Astrocyte (in vitro differentiated cells and primary cell): ENCODE measurements around the gene NKAP. TPM values are rescaled to one million over a fixed set of nuclear protein-coding genes. Genes with fewer than 3 reads are reported as not detected.

Experiments used
- DNase-seq: peaks from one replicate; pipeline ENCODE4 v3.0.0-alpha.2; 2010; ENCODE audit warnings: low read depth
- FAIRE-seq: peaks from 2 replicates; lab custom pipeline; 2011; peaks lifted over from hg19 to GRCh38; lab: Jason Lieb, UNC
- H2AFZ ChIP-seq: 2 replicates; pipeline ENCODE4 v1.6.0; 2012; ENCODE audit warnings: low read depth, low read length, inconsistent platforms
- H3K27ac ChIP-seq: 2 replicates; pipeline ENCODE4 v1.5.1; 2011; ENCODE audit warnings: low read depth, low read length, inconsistent platforms
- H3K27me3 ChIP-seq: 2 replicates; pipeline ENCODE4 v1.6.0; 2011; ENCODE audit warnings: low read length, inconsistent platforms; ENCODE audit not compliant: insufficient read depth
- H3K36me3 ChIP-seq: 2 replicates; pipeline ENCODE4 v1.5.1; 2011; ENCODE audit warnings: low read length, inconsistent platforms; ENCODE audit not compliant: insufficient read depth
- H3K4me1 ChIP-seq: 2 replicates; pipeline ENCODE4 v1.5.1; 2011; ENCODE audit warnings: low read length, inconsistent platforms; ENCODE audit not compliant: insufficient read depth
- H3K4me2 ChIP-seq: 2 replicates; pipeline ENCODE4 v1.6.0; 2012; ENCODE audit warnings: low read length, inconsistent platforms
- H3K4me3 ChIP-seq: 2 replicates; pipeline ENCODE4 v1.5.1; 2011; ENCODE audit warnings: low read depth, mild to moderate bottlenecking, low read length, inconsistent platforms; ENCODE audit not compliant: insufficient read depth
- H3K79me2 ChIP-seq: 2 replicates; pipeline ENCODE4 v1.6.0; 2012; ENCODE audit warnings: mild to moderate bottlenecking, low read length, inconsistent platforms; ENCODE audit not compliant: insufficient read depth
- H3K9ac ChIP-seq: 2 replicates; pipeline ENCODE4 v1.6.0; 2012; ENCODE audit warnings: mild to moderate bottlenecking, low read length, inconsistent platforms
- H3K9me3 ChIP-seq: 2 replicates; pipeline ENCODE4 v1.5.1; 2012; ENCODE audit warnings: low read depth, mild to moderate bottlenecking, low read length, inconsistent platforms; ENCODE audit not compliant: insufficient read depth
- H4K20me1 ChIP-seq: 2 replicates; pipeline ENCODE4 v1.6.0; 2012; ENCODE audit warnings: low read length, inconsistent platforms; ENCODE audit not compliant: insufficient read depth
- H3K27ac Mint-ChIP-seq: one replicate; pipeline ENCODE4 v1.8.0; 2021; ENCODE audit warnings: mild to moderate bottlenecking, mixed read lengths; ENCODE audit not compliant: unreplicated experiment
- H3K27me3 Mint-ChIP-seq: one replicate; pipeline ENCODE4 v1.8.0; 2021; ENCODE audit warnings: low read depth, mixed read lengths; ENCODE audit not compliant: unreplicated experiment
- H3K36me3 Mint-ChIP-seq: one replicate; pipeline ENCODE4 v1.8.0; 2021; ENCODE audit warnings: low read depth, mixed read lengths; ENCODE audit not compliant: unreplicated experiment
- H3K4me1 Mint-ChIP-seq: one replicate; pipeline ENCODE4 v1.8.0; 2021; ENCODE audit warnings: low read depth, mixed read lengths; ENCODE audit not compliant: unreplicated experiment
- H3K4me3 Mint-ChIP-seq: one replicate; pipeline ENCODE4 v1.8.0; 2021; ENCODE audit warnings: mild to moderate bottlenecking, moderate library complexity, mixed read lengths; ENCODE audit not compliant: unreplicated experiment
- H3K9me3 Mint-ChIP-seq: one replicate; pipeline ENCODE4 v1.8.0; 2021; ENCODE audit warnings: mild to moderate bottlenecking, mixed read lengths; ENCODE audit not compliant: unreplicated experiment
- EZH2 ChIP-seq: IDR thresholded peaks from 2 replicates; pipeline ENCODE4 v1.6.1; 2012; ENCODE audit warnings: mild to moderate bottlenecking, low read length, inconsistent platforms; ENCODE audit not compliant: insufficient read depth
- total RNA-seq: library from RNA; stranded (reverse); gene quantifications from 2 replicates; pipeline ENCODE4 v1.2.1, GENCODE V29; 2021
- TF ChIP-seq, protein P1 (sequence below): IDR thresholded peaks from 2 replicates; pipeline ENCODE4 v1.5.1; 2011; ENCODE audit warnings: low read depth, mild to moderate bottlenecking, inconsistent platforms, low read length, moderate library complexity; ENCODE audit not compliant: insufficient read depth

The NKAP gene
- total RNA-seq, 1 donor from 2014 or later, result 7.1 TPM

GRCh38 chrX:119954374-119954773 is 10.8 kb upstream of the NKAP start:
- Mint-ChIP-seq H3K4me3 (no peak overlapping the region), H3K27me3 (peaks cover 4% of the 10 kb centered on the region), H3K36me3 (no peaks in the 10 kb centered on the region), H3K4me1 (no peaks in the 10 kb centered on the region), H3K9me3 (no peaks in the 10 kb centered on the region), H3K27ac (no peak overlapping the region)
- Histone ChIP-seq H3K4me1 (no peaks in the 10 kb centered on the region), H3K4me2 (no peak overlapping the region), H3K36me3 (no peaks in the 10 kb centered on the region), H4K20me1 (no peaks in the 10 kb centered on the region), H3K9me3 (no peaks in the 10 kb centered on the region), H3K4me3 (no peak overlapping the region), H3K27ac (no peak overlapping the region), H2AFZ (no peak overlapping the region), H3K27me3 (no peaks in the 10 kb centered on the region), H3K9ac (no peak overlapping the region), H3K79me2 (no peaks in the 10 kb centered on the region)
- FAIRE-seq, result no peak
- TF ChIP-seq, protein P1, sequence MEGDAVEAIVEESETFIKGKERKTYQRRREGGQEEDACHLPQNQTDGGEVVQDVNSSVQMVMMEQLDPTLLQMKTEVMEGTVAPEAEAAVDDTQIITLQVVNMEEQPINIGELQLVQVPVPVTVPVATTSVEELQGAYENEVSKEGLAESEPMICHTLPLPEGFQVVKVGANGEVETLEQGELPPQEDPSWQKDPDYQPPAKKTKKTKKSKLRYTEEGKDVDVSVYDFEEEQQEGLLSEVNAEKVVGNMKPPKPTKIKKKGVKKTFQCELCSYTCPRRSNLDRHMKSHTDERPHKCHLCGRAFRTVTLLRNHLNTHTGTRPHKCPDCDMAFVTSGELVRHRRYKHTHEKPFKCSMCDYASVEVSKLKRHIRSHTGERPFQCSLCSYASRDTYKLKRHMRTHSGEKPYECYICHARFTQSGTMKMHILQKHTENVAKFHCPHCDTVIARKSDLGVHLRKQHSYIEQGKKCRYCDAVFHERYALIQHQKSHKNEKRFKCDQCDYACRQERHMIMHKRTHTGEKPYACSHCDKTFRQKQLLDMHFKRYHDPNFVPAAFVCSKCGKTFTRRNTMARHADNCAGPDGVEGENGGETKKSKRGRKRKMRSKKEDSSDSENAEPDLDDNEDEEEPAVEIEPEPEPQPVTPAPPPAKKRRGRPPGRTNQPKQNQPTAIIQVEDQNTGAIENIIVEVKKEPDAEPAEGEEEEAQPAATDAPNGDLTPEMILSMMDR, result no peak
- TF ChIP-seq EZH2, result no peak
- no peak for DNase-seq

DNA sequence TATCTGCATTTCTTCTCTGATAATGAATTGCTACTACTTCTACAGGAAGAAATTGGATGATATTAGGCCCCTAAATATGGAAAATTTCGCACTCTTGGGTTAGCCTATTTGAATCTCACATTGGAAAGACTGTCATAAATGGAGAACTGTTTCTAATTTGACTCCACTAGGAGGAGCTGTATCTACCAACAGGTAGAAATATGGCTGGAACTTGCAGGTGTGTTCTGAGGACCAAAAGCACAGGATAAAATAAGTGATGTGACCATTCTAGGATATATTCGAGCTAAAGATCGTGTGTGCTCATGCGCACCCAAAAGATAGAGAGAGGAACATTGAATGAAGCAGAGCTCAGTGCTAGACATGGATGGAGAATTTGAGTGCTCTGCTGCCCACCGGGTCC is 4.8 kb upstream of the NKAP start:
- Histone ChIP-seq H3K4me1 (no peaks in the 10 kb centered on the region), H3K79me2 (no peaks in the 10 kb centered on the region), H4K20me1 (no peaks in the 10 kb centered on the region), H3K27ac (no peak overlapping the region), H3K27me3 (no peaks in the 10 kb centered on the region), H3K9ac (no peak overlapping the region), H3K4me3 (no peak overlapping the region), H3K36me3 (no peaks in the 10 kb centered on the region), H3K9me3 (no peaks in the 10 kb centered on the region), H3K4me2 (no peak overlapping the region), H2AFZ (no peak overlapping the region)
- Mint-ChIP-seq H3K4me3 (no peak overlapping the region), H3K9me3 (no peaks in the 10 kb centered on the region), H3K4me1 (no peaks in the 10 kb centered on the region), H3K27me3 (no peaks in the 10 kb centered on the region), H3K36me3 (no peaks in the 10 kb centered on the region), H3K27ac (no peak overlapping the region)
- DNase-seq, result no peak
- no peak for FAIRE-seq
- TF ChIP-seq EZH2, result no peak
- TF ChIP-seq, protein P1, result peak; percentile 8

DNA sequence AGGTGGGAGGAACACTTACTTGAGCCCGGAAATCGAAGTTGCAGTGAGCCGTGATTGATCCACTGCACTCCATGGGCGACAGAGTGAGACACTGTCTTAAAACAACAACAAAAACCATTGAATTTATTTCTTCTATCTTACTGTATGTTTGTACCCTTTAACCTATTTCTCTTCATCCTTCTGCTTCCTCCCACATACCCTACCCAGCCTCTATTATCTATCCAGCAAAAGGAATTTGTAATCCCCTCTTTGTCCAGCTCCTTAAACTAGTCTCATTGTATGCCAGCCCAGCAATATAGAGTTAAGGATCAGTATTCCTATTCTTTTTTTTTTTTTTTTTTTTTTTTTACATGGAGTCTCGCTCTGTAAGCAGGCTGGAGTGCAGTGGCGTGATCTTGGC is 1.9 kb upstream of the NKAP start:
- Histone ChIP-seq H3K4me1 (peaks cover 8% of the 10 kb centered on the region), H3K36me3 (no peaks in the 10 kb centered on the region), H3K9me3 (no peaks in the 10 kb centered on the region), H3K4me3 (no peak overlapping the region), H3K79me2 (peaks cover 12% of the 10 kb centered on the region), H3K27ac (no peak overlapping the region), H3K9ac (no peak overlapping the region), H3K27me3 (no peaks in the 10 kb centered on the region), H2AFZ (no peak overlapping the region), H3K4me2 (no peak overlapping the region), H4K20me1 (no peaks in the 10 kb centered on the region)
- FAIRE-seq (no peak), DNase-seq (no peak)
- no peak overlapping the region for H3K4me3 Mint-ChIP-seq
- H3K4me1 Mint-ChIP-seq, result peaks cover 2% of the 10 kb centered on the region
- TF ChIP-seq, protein P1, result no peak
- TF ChIP-seq EZH2, result no peak
- no peaks in the 10 kb centered on the region for H3K36me3 Mint-ChIP-seq
- H3K27me3 Mint-ChIP-seq, result no peaks in the 10 kb centered on the region
- H3K9me3 Mint-ChIP-seq, result no peaks in the 10 kb centered on the region
- no peak overlapping the region for H3K27ac Mint-ChIP-seq
